Endothelial cell of umbilical vein (primary cell): Measurements from ENCODE around the gene NDUFA8. TPM values are rescaled to one million over a fixed set of nuclear protein-coding genes. Genes with fewer than 3 reads are reported as not detected.

ENCODE experiments used
- BruUV-seq: library from RNA; stranded (reverse); fragments of 400-500 nt; replicated peaks from 2 replicates; lab custom pipeline; 2021; lab: Mats Ljungman, UMichigan
- CTCF ChIA-PET: fragments of 300-600, 350-600 bp; sonication (Branson Sonifier 250); formaldehyde crosslinking; loops from one replicate; lab custom pipeline; 2021; ENCODE audit warnings: antibody characterized with exemption, inconsistent platforms; lab: Charles Lee
- POLR2A ChIA-PET: fragments of 300-600, 350-600 bp; sonication (Branson Sonifier 250); formaldehyde crosslinking; loops from one replicate; lab custom pipeline; 2021; ENCODE audit warnings: antibody characterized with exemption, inconsistent platforms; lab: Charles Lee
- DNase-seq: peaks from one replicate; pipeline ENCODE4 v3.0.0-alpha.2; 2011; ENCODE audit warnings: low read depth, low spot score
- FAIRE-seq: peaks from 2 replicates; lab custom pipeline; 2011; peaks lifted over from hg19 to GRCh38; lab: Jason Lieb, UNC
- H2AFZ ChIP-seq: 2 replicates; pipeline ENCODE4 v1.6.0; 2012; ENCODE audit warnings: low read depth, low read length, control low read depth, inconsistent platforms
- H3K27ac ChIP-seq: 2 replicates; pipeline ENCODE4 v1.5.1; 2011; ENCODE audit warnings: low read depth, mild to moderate bottlenecking, control low read depth, low read length, moderate library complexity; ENCODE audit not compliant: insufficient read depth
- H3K27me3 ChIP-seq, 2 experiments: 2 replicates each; pipeline versions ENCODE4 v1.6.0 to v1.6.1; 2011; ENCODE audit warnings: low read length in 2 of 2, mixed read lengths in 1 of 2; ENCODE audit not compliant: control insufficient read depth in 2 of 2, insufficient read depth in 2 of 2
- H3K36me3 ChIP-seq, 2 experiments: 2 replicates in 1 of 2; 3 replicates in 1 of 2; pipeline ENCODE4 v1.5.1; 2011; ENCODE audit warnings: low read length in 2 of 2, mild to moderate bottlenecking in 1 of 2, moderate library complexity in 1 of 2; ENCODE audit not compliant: control insufficient read depth in 2 of 2, insufficient read depth in 2 of 2; ENCODE audit errors: extremely low read depth in 1 of 2
- H3K4me1 ChIP-seq: 3 replicates; pipeline ENCODE4 v1.5.1; 2011; ENCODE audit warnings: mild to moderate bottlenecking, low read length; ENCODE audit not compliant: control insufficient read depth, insufficient read depth; ENCODE audit errors: extremely low read depth
- H3K4me2 ChIP-seq: 2 replicates; pipeline ENCODE4 v1.6.1; 2011; ENCODE audit warnings: low read length, control low read depth, mixed read lengths; ENCODE audit not compliant: insufficient read depth
- H3K4me3 ChIP-seq, 3 experiments: fragments of 200-600 bp in 1 of 3; sonication (generic), shearing (Covaris generic) in 1 of 3; replicated peaks in 1 of 3; 2 replicates each; pipeline ENCODE4 v1.5.1; 2011 to 2016; ENCODE audit warnings: control low read depth in 3 of 3, low read length in 3 of 3, mild to moderate bottlenecking in 2 of 3, inconsistent platforms in 1 of 3, low read depth in 1 of 3, moderate library complexity in 1 of 3; ENCODE audit not compliant: insufficient read depth in 1 of 3
- H3K79me2 ChIP-seq: 2 replicates; pipeline ENCODE4 v1.6.0; 2012; ENCODE audit warnings: low read length, inconsistent platforms; ENCODE audit not compliant: control insufficient read depth, insufficient read depth
- H3K9ac ChIP-seq: replicated peaks from 2 replicates; pipeline ENCODE3; 2011; ENCODE audit warnings: low read length, control low read depth; ENCODE audit not compliant: insufficient read depth; ENCODE audit errors: extremely low read depth
- H3K9me1 ChIP-seq: replicated peaks from 3 replicates; pipeline ENCODE4 v1.6.0; 2011; ENCODE audit warnings: mild to moderate bottlenecking, low read length; ENCODE audit not compliant: control insufficient read depth, insufficient read depth; ENCODE audit errors: extremely low read depth
- H3K9me3 ChIP-seq: replicated peaks from 2 replicates; pipeline ENCODE4 v1.5.1; 2012; ENCODE audit warnings: low read length, inconsistent platforms; ENCODE audit not compliant: control insufficient read depth, insufficient read depth
- H4K20me1 ChIP-seq: replicated peaks from 2 replicates; pipeline ENCODE3; 2011; ENCODE audit warnings: mild to moderate bottlenecking, low read length; ENCODE audit not compliant: control insufficient read depth, insufficient read depth; ENCODE audit errors: extremely low read depth
- EZH2 ChIP-seq: IDR thresholded peaks from 2 replicates; pipeline ENCODE4 v1.6.1; 2012; ENCODE audit warnings: borderline replicate concordance, low read depth, mild to moderate bottlenecking, moderate library complexity, low read length, inconsistent platforms; ENCODE audit not compliant: severe bottlenecking
- FOS ChIP-seq: IDR thresholded peaks from 2 replicates; pipeline ENCODE4 v1.6.1; 2011; ENCODE audit warnings: mild to moderate bottlenecking, low read length, moderate library complexity, borderline replicate concordance; ENCODE audit not compliant: insufficient read depth
- GATA2 ChIP-seq: IDR thresholded peaks from 2 replicates; pipeline ENCODE4 v1.7.0; 2011; ENCODE audit warnings: low read depth, mild to moderate bottlenecking, moderate library complexity, mixed read lengths, low read length; ENCODE audit not compliant: insufficient read length, insufficient read depth
- JUN ChIP-seq: IDR thresholded peaks from 2 replicates; pipeline ENCODE4 v1.6.1; 2011; ENCODE audit warnings: borderline replicate concordance, low read depth; ENCODE audit not compliant: insufficient read length, insufficient read depth
- POLR2A ChIP-seq: IDR thresholded peaks from 2 replicates; pipeline ENCODE4 v1.6.1; 2012; ENCODE audit warnings: low read depth, mild to moderate bottlenecking, control low read depth, low read length
- POLR2AphosphoS5 ChIP-seq: IDR thresholded peaks from 2 replicates; pipeline ENCODE4 v1.6.1; 2012; ENCODE audit warnings: low read depth, mild to moderate bottlenecking, control low read depth, low read length, moderate library complexity; ENCODE audit not compliant: insufficient read depth
- dilution Hi-C: fragments of 300-500 bp; cut with MboI; formaldehyde crosslinking; loops from one replicate; pipeline ENCODE4 v1.15.0; 2019; ENCODE audit warnings: low sequenced_read_pairs; ENCODE audit not compliant: extremely low pct_ligation_motif_present
- intact Hi-C: fragments of 100-400 bp; cut with micrococcal nuclease; formaldehyde crosslinking; loops from one replicate; pipeline ENCODE4 v1.10.0; 2022
- polyA plus RNA-seq, 4 experiments: library from polyadenylated mRNA; depleted of rRNA in 3 of 4; stranded (reverse) in 3 of 4; unstranded in 1 of 4; fragments of >200 nt; gene quantifications; 2 replicates each; pipeline versions ENCODE4 v1.2.1 to v1.2.3, GENCODE V29; 2011 to 2012; ENCODE audit warnings: missing spikeins in 1 of 4
- total RNA-seq: library from RNA; stranded (reverse); gene quantifications from 2 replicates; pipeline ENCODE4 v1.2.3, GENCODE V29; 2021
- TF ChIP-seq, protein P1 (sequence below): IDR thresholded peaks from 2 replicates; pipeline ENCODE4 v1.6.1; 2011; ENCODE audit not compliant: insufficient read depth, insufficient read length
- TF ChIP-seq, protein P2 (sequence below), 2 donors: IDR thresholded peaks; 1 replicate in 1 of 2; 2 replicates in 1 of 2; pipeline ENCODE4 v1.5.1; 2011; ENCODE audit warnings: low read length in 2 of 2, mild to moderate bottlenecking in 2 of 2, moderate library complexity in 2 of 2, control low read depth in 1 of 2, inconsistent platforms in 1 of 2, low read depth in 1 of 2; ENCODE audit not compliant: insufficient read depth in 1 of 2; ENCODE audit errors: extremely low read depth in 1 of 2

Gene NDUFA8
- total and polyA plus RNA-seq, 2 donors (not counting 3 experiments of a cell fraction or from before 2014, with no cell fraction given) = 68.2 to 100 TPM

DNA sequence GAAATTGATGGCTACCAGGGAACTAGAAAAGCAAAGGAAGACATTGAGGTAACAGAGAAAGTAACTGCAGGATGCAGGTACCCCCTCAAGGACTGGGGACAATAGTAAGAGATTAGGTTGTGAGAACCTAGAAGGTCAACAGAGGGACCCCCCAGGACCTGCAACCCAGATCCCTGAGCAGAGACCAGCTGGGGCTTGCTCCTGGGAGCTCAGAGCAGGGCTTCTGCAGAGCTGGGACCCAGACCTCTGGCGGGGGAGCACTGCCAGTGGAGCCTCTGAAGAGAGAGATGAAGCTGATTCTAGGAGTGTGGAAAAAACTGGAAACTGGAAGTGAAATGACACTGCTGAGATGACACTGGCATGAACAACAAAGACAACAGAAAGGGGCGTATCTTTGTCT, 17.3 kb upstream of the NDUFA8 start:
- dilution Hi-C loops = no loop called here
- DNase-seq (no peak), FAIRE-seq (no peak)
- H2AFZ ChIP-seq = no peak overlapping the region
- intact Hi-C loops = no loop called here
- CTCF ChIA-PET = interaction anchor here (0.8 to 1.9 kb wide), 3 partner anchors 9 to 19 kb away, joined by 4 to 7 read pairs (median 5); no protein-coding TSS in a partner anchor
- H3K9me3 ChIP-seq = no peaks in the 10 kb centered on the region
- H4K20me1 ChIP-seq = no peaks in the 10 kb centered on the region
- H3K79me2 ChIP-seq = no peaks in the 10 kb centered on the region
- POLR2A ChIA-PET = no interaction called here
- H3K4me2 ChIP-seq = no peak overlapping the region
- TF ChIP-seq, protein P1, sequence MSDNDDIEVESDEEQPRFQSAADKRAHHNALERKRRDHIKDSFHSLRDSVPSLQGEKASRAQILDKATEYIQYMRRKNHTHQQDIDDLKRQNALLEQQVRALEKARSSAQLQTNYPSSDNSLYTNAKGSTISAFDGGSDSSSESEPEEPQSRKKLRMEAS = no peak
- TF ChIP-seq JUN (no peak), FOS (no peak), POLR2A (no peak), GATA2 (no peak)
- no TSS peak for BruUV-seq
- H3K9me1 ChIP-seq = no peaks in the 10 kb centered on the region
- H3K27me3 ChIP-seq = peaks cover 24 to 29% of the 10 kb centered on the region in 2 experiments
- no peak overlapping the region for H3K27ac ChIP-seq
- H3K4me3 ChIP-seq = no peak overlapping the region
- H3K36me3 ChIP-seq = no peaks in the 10 kb centered on the region
- no peaks in the 10 kb centered on the region for H3K4me1 ChIP-seq
- no peak overlapping the region for H3K9ac ChIP-seq

DNA sequence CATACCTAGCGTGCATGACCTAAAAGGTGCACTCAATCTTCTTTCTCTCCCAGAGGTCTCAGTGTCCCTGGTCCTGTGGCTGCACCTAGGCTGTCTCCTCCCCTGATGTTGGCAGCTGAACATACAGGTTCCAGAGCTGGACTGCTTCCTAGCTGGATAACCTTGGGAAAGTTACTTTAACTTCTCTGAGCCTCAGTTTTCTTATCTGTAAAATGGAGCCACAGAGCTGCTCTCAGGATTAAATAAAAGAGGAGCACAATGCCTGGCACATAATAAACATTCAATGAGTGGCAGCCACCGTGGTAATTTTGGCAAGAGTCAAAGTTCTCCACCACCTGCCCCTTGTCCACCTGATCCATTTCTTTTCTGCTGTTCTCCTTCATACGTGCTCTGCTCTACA, 14.1 kb upstream of the NDUFA8 start:
- no TSS peak for BruUV-seq
- DNase-seq = no peak
- POLR2A ChIA-PET = no interaction called here
- H4K20me1 ChIP-seq = no peaks in the 10 kb centered on the region
- CTCF ChIA-PET = interaction anchor here (0.6 to 1.3 kb wide), 3 partner anchors 11 to 55 kb away, joined by 4 to 5 read pairs (median 4); partner anchors contain the start of gene LHX6
- intact Hi-C loops (no loop called here), dilution Hi-C loops (no loop called here)
- no peaks in the 10 kb centered on the region for H3K9me1 ChIP-seq
- TF ChIP-seq, protein P1 = no peak
- no peak for TF ChIP-seq POLR2AphosphoS5
- TF ChIP-seq, protein P2, sequence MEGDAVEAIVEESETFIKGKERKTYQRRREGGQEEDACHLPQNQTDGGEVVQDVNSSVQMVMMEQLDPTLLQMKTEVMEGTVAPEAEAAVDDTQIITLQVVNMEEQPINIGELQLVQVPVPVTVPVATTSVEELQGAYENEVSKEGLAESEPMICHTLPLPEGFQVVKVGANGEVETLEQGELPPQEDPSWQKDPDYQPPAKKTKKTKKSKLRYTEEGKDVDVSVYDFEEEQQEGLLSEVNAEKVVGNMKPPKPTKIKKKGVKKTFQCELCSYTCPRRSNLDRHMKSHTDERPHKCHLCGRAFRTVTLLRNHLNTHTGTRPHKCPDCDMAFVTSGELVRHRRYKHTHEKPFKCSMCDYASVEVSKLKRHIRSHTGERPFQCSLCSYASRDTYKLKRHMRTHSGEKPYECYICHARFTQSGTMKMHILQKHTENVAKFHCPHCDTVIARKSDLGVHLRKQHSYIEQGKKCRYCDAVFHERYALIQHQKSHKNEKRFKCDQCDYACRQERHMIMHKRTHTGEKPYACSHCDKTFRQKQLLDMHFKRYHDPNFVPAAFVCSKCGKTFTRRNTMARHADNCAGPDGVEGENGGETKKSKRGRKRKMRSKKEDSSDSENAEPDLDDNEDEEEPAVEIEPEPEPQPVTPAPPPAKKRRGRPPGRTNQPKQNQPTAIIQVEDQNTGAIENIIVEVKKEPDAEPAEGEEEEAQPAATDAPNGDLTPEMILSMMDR (IDR thresholded peaks at IDR 0.05; ENCODE audit: extremely low read depth in 1 of 2, insufficient read depth in 1 of 2, low read depth in 1 of 2, low read length in 2 of 2) = no peak
- no peak for TF ChIP-seq EZH2
- H3K9me3 ChIP-seq = no peaks in the 10 kb centered on the region
- H3K4me2 ChIP-seq = no peak overlapping the region
- no peaks in the 10 kb centered on the region for H3K36me3 ChIP-seq
- no peaks in the 10 kb centered on the region for H3K79me2 ChIP-seq
- FAIRE-seq = no peak
- H3K4me1 ChIP-seq = peaks cover 6% of the 10 kb centered on the region
- no peak overlapping the region for H3K4me3 ChIP-seq
- H3K27ac ChIP-seq = no peak overlapping the region
- peaks cover 22 to 28% of the 10 kb centered on the region in 2 experiments for H3K27me3 ChIP-seq
- no peak overlapping the region for H2AFZ ChIP-seq
- H3K9ac ChIP-seq = no peak overlapping the region
